Measurements from ENCODE around the gene FYN. TPM values are rescaled to one million over a fixed set of nuclear protein-coding genes. Genes with fewer than 3 reads are reported as not detected.
"Not testable (repeated sequence)": the region's sequence is repeated elsewhere in the genome, so short reads cannot be mapped to it uniquely, and the experiment has no call there.

Gene FYN
- polyA plus RNA-seq, 4 donors: 118 to 171 (median 150) TPM

- DNase-seq (ENCODE audit: low read depth in 4 of 4, low spot score in 3 of 4): no peak
These were observed 181.7 kb downstream of the FYN start for GRCh38 chr6:111691345-111692225.

- no peak for DNase-seq (ENCODE audit: low read depth in 4 of 4, low spot score in 3 of 4)
These were observed 183.3 kb downstream of the FYN start for GRCh38 chr6:111689946-111690345.

- DNase-seq (ENCODE audit: low read depth in 4 of 4, low spot score in 3 of 4): no peak
These were observed 183.8 kb downstream of the FYN start for GRCh38 chr6:111689419-111689818.

GRCh38 chr6:111688331-111688730 lies 184.9 kb downstream of the FYN start:
- no peak for DNase-seq (ENCODE audit: low read depth in 4 of 4, low spot score in 3 of 4)

- no peak for DNase-seq (ENCODE audit: low read depth in 4 of 4, low spot score in 3 of 4)
These were observed 185.6 kb downstream of the FYN start for GRCh38 chr6:111687652-111688051.

- DNase-seq (ENCODE audit: low read depth in 4 of 4, low spot score in 3 of 4): no peak
These were observed 186.4 kb downstream of the FYN start for GRCh38 chr6:111686932-111687266.

- DNase-seq (ENCODE audit: low read depth in 4 of 4, low spot score in 3 of 4): no peak
These were observed 186.9 kb downstream of the FYN start for GRCh38 chr6:111686249-111686931.

- DNase-seq (ENCODE audit: low read depth in 4 of 4, low spot score in 3 of 4): no peak
These were observed 187.7 kb downstream of the FYN start for GRCh38 chr6:111685526-111685925.

- DNase-seq (ENCODE audit: low read depth in 4 of 4, low spot score in 3 of 4): no peak
These were observed 188.2 kb downstream of the FYN start for GRCh38 chr6:111685058-111685457.

- no peak for DNase-seq (ENCODE audit: low read depth in 4 of 4, low spot score in 3 of 4)
These were observed 189.4 kb downstream of the FYN start for GRCh38 chr6:111683749-111684267.

- no peak for DNase-seq (ENCODE audit: low read depth in 4 of 4, low spot score in 3 of 4)
These were observed 190.1 kb downstream of the FYN start for GRCh38 chr6:111683157-111683556.

GRCh38 chr6:111681860-111682259 lies 191.4 kb downstream of the FYN start:
- no peak for DNase-seq (ENCODE audit: low read depth in 4 of 4, low spot score in 3 of 4)

- not testable (repeated sequence) for DNase-seq (ENCODE audit: low read depth in 4 of 4, low spot score in 3 of 4)
These were observed 192.2 kb downstream of the FYN start for GRCh38 chr6:111680811-111681609.

GRCh38 chr6:111680015-111680712 lies 193.1 kb downstream of the FYN start:
- no peak for DNase-seq (ENCODE audit: low read depth in 4 of 4, low spot score in 3 of 4)

GRCh38 chr6:111679126-111679858 lies 194.0 kb downstream of the FYN start:
- no peak for DNase-seq (ENCODE audit: low read depth in 4 of 4, low spot score in 3 of 4)

- DNase-seq (ENCODE audit: low read depth in 4 of 4, low spot score in 3 of 4): no peak
These were observed 195.8 kb downstream of the FYN start for GRCh38 chr6:111677249-111677990.

GRCh38 chr6:111676383-111676782 lies 196.9 kb downstream of the FYN start:
- DNase-seq (ENCODE audit: low read depth in 4 of 4, low spot score in 3 of 4): no peak

- no peak for DNase-seq (ENCODE audit: low read depth in 4 of 4, low spot score in 3 of 4)
These were observed 198.4 kb downstream of the FYN start for GRCh38 chr6:111674883-111675282.

GRCh38 chr6:111674413-111674812 lies 198.8 kb downstream of the FYN start:
- DNase-seq (ENCODE audit: low read depth in 4 of 4, low spot score in 3 of 4): no peak
